Right atrium auricular region (tissue), 2 donors: ENCODE results near the gene ROR2. TPM values are rescaled to one million over a fixed set of nuclear protein-coding genes. Genes with fewer than 3 reads are reported as not detected.
"Not testable (repeated sequence)": the region's sequence is repeated elsewhere in the genome, so short reads cannot be mapped to it uniquely, and the experiment has no call there.

Source experiments
- DNase-seq: peaks from one replicate; pipeline ENCODE4 v3.0.0-alpha.2; 2019; ENCODE audit warnings: low spot score
- H3K27ac ChIP-seq, 2 donors: fragments of 200-600 bp; sonication (generic); 1 replicate in 1 of 2; 2 replicates in 1 of 2; pipeline ENCODE4 v1.5.1; 2016 to 2019
- H3K27me3 ChIP-seq, 2 donors: fragments of 200-600 bp; sonication (generic); one replicate each; pipeline versions ENCODE4 v1.5.1 to v1.6.0; 2017 to 2019
- H3K36me3 ChIP-seq: fragments of 200-600 bp; sonication (generic); one replicate; pipeline ENCODE4 v1.5.1; 2016
- H3K4me1 ChIP-seq, 2 donors: fragments of 200-600 bp; sonication (generic); one replicate each; pipeline versions ENCODE4 v1.5.1 to v1.6.0; 2017 to 2019
- H3K4me3 ChIP-seq, 2 donors: fragments of 200-600 bp; sonication (generic); 1 replicate in 1 of 2; 2 replicates in 1 of 2; pipeline ENCODE4 v1.5.1; 2017 to 2019; ENCODE audit warnings: mild to moderate bottlenecking in 1 of 2, moderate library complexity in 1 of 2
- H3K9me3 ChIP-seq, 2 donors: fragments of 200-600 bp; sonication (generic); one replicate each; pipeline ENCODE4 v1.5.1; 2019
- CTCF ChIP-seq, 2 donors: fragments of 200-600 bp; sonication (generic); IDR thresholded peaks; one replicate each; pipeline ENCODE4 v1.5.1; 2019; ENCODE audit warnings: antibody characterized with exemption in 2 of 2
- total RNA-seq, 2 donors: library from RNA; depleted of rRNA; stranded (reverse); fragments of >200 nt; gene quantifications; one replicate each; pipeline ENCODE4 v1.1.0, GENCODE V29; 2016

The ROR2 gene
- total RNA-seq, 2 donors from 2014 or later: 21.8 to 28.5 TPM

GRCh38 chr9:91644433-91644832, 305.6 kb downstream of the ROR2 start:
- Histone ChIP-seq H3K9me3 (peaks cover 0 to 13% of the 10 kb centered on the region in 2 donors), H3K4me3 (no peak overlapping the region), H3K36me3 (no peaks in the 10 kb centered on the region), H3K4me1 (no peaks in the 10 kb centered on the region), H3K27me3 (no peaks in the 10 kb centered on the region), H3K27ac (no peak overlapping the region)
- TF ChIP-seq CTCF (IDR thresholded peaks at IDR 0.05): no peak
- no peak for DNase-seq

- H3K36me3 ChIP-seq: no peaks in the 10 kb centered on the region
- no peak overlapping the region for H3K27ac ChIP-seq
- H3K4me1 ChIP-seq: no peaks in the 10 kb centered on the region
- no peak for DNase-seq
- no peaks in the 10 kb centered on the region for H3K27me3 ChIP-seq
- TF ChIP-seq CTCF (IDR thresholded peaks at IDR 0.05): no peak
- H3K9me3 ChIP-seq: peaks cover 0 to 13% of the 10 kb centered on the region in 2 donors
- H3K4me3 ChIP-seq: no peak overlapping the region
Measured at GRCh38 chr9:91643481-91644077, 306.4 kb downstream of the ROR2 start.

GRCh38 chr9:91642771-91643170, 307.3 kb downstream of the ROR2 start:
- peaks cover 0 to 13% of the 10 kb centered on the region in 2 donors for H3K9me3 ChIP-seq
- DNase-seq: no peak
- no peaks in the 10 kb centered on the region for H3K4me1 ChIP-seq
- TF ChIP-seq CTCF (IDR thresholded peaks at IDR 0.05): no peak
- H3K27me3 ChIP-seq: no peaks in the 10 kb centered on the region
- H3K4me3 ChIP-seq: no peak overlapping the region
- no peak overlapping the region for H3K27ac ChIP-seq
- H3K36me3 ChIP-seq: no peaks in the 10 kb centered on the region

- TF ChIP-seq CTCF (IDR thresholded peaks at IDR 0.05): no peak
- no peak overlapping the region for H3K27ac ChIP-seq
- no peak overlapping the region for H3K4me3 ChIP-seq
- H3K27me3 ChIP-seq: no peaks in the 10 kb centered on the region
- H3K9me3 ChIP-seq: peaks cover 0 to 13% of the 10 kb centered on the region in 2 donors
- no peaks in the 10 kb centered on the region for H3K36me3 ChIP-seq
- no peaks in the 10 kb centered on the region for H3K4me1 ChIP-seq
- no peak for DNase-seq
Measured at GRCh38 chr9:91640428-91640827, 309.6 kb downstream of the ROR2 start.

GRCh38 chr9:91639054-91639453, 311.0 kb downstream of the ROR2 start:
- Histone ChIP-seq H3K27me3 (no peaks in the 10 kb centered on the region), H3K4me3 (no peak overlapping the region), H3K9me3 (peaks cover 0 to 13% of the 10 kb centered on the region in 2 donors), H3K36me3 (no peaks in the 10 kb centered on the region), H3K4me1 (no peaks in the 10 kb centered on the region), H3K27ac (no peak overlapping the region)
- no peak for TF ChIP-seq CTCF (IDR thresholded peaks at IDR 0.05)
- no peak for DNase-seq

GRCh38 chr9:91634832-91635231, 315.2 kb downstream of the ROR2 start:
- not testable (repeated sequence) for H3K4me1 ChIP-seq, DNase-seq, H3K27me3 ChIP-seq, H3K36me3 ChIP-seq, H3K4me3 ChIP-seq, H3K9me3 ChIP-seq, H3K27ac ChIP-seq
